Measurements from ENCODE around the gene KCND1.

Gene KCND1

GRCh38 chrX:48974033-48974432 is 2.4 kb upstream of the KCND1 start:
- H3K4me3 ChIP-seq (ENCODE audit: insufficient read depth, low read length, poor library complexity, severe bottlenecking), result no peak overlapping the region
- no peaks in the 10 kb centered on the region for H3K27me3 ChIP-seq (ENCODE audit: low read length)
- H3F3A ChIP-seq (ENCODE audit: insufficient read depth), result no peaks in the 10 kb centered on the region
- no peak overlapping the region for H2AFZ ChIP-seq (ENCODE audit: low read depth, low read length, severe bottlenecking)
- no peaks in the 10 kb centered on the region for H3K36me3 ChIP-seq (ENCODE audit: low read length)
- no peaks in the 10 kb centered on the region for H3K9me2 ChIP-seq (replicated peaks; ENCODE audit: insufficient read depth, low read length)
- H4K20me1 ChIP-seq (ENCODE audit: low read depth, low read length), result no peaks in the 10 kb centered on the region
- H3K4me2 ChIP-seq (ENCODE audit: low read depth, low read length, poor library complexity, severe bottlenecking), result no peak overlapping the region
- TF ChIP-seq CTCF (IDR thresholded peaks at IDR 0.05; ENCODE audit: insufficient read depth, low read length, poor library complexity, severe bottlenecking) (no peak), EZH2phosphoT487 (conservative IDR thresholded peaks at IDR 0.05; ENCODE audit: low read length) (no peak)
- H3K79me2 ChIP-seq (ENCODE audit: insufficient read depth, low read length), result no peaks in the 10 kb centered on the region
- no peaks in the 10 kb centered on the region for H3K9me3 ChIP-seq (ENCODE audit: insufficient read depth, low read length)
- no peak overlapping the region for H3K27ac ChIP-seq (ENCODE audit: low read depth, low read length)
- H3K9ac ChIP-seq (ENCODE audit: low read length), result no peak overlapping the region

GRCh38 chrX:48972220-48973164 is 848 bp upstream of the KCND1 start:
- Histone ChIP-seq H3F3A (ENCODE audit: insufficient read depth) (no peaks in the 10 kb centered on the region), H3K9ac (ENCODE audit: low read length) (no peak overlapping the region)

GRCh38 chrX:48969471-48969870 is 2.2 kb downstream of the KCND1 start:
- H3K36me3 ChIP-seq (ENCODE audit: low read length), result no peaks in the 10 kb centered on the region
- no peaks in the 10 kb centered on the region for H4K20me1 ChIP-seq (ENCODE audit: low read depth, low read length)
- H3K4me3 ChIP-seq (ENCODE audit: insufficient read depth, low read length, poor library complexity, severe bottlenecking), result no peak overlapping the region
- H3K79me2 ChIP-seq (ENCODE audit: insufficient read depth, low read length), result no peaks in the 10 kb centered on the region
- H3F3A ChIP-seq (ENCODE audit: insufficient read depth), result no peaks in the 10 kb centered on the region
- H3K27me3 ChIP-seq (ENCODE audit: low read length), result no peaks in the 10 kb centered on the region
- TF ChIP-seq CTCF (IDR thresholded peaks at IDR 0.05; ENCODE audit: insufficient read depth, low read length, poor library complexity, severe bottlenecking) (no peak), EZH2phosphoT487 (conservative IDR thresholded peaks at IDR 0.05; ENCODE audit: low read length) (no peak)
- no peak overlapping the region for H2AFZ ChIP-seq (ENCODE audit: low read depth, low read length, severe bottlenecking)
- no peak overlapping the region for H3K27ac ChIP-seq (ENCODE audit: low read depth, low read length)
- no peak overlapping the region for H3K9ac ChIP-seq (ENCODE audit: low read length)
- no peaks in the 10 kb centered on the region for H3K9me3 ChIP-seq (ENCODE audit: insufficient read depth, low read length)
- H3K4me2 ChIP-seq (ENCODE audit: low read depth, low read length, poor library complexity, severe bottlenecking), result no peak overlapping the region
- no peaks in the 10 kb centered on the region for H3K9me2 ChIP-seq (replicated peaks; ENCODE audit: insufficient read depth, low read length)

More at GRCh38 chrX:48972220-48973164, 848 bp upstream of the KCND1 start:
- H3K36me3 ChIP-seq (ENCODE audit: low read length), result no peaks in the 10 kb centered on the region
- no peaks in the 10 kb centered on the region for H3K79me2 ChIP-seq (ENCODE audit: insufficient read depth, low read length)
- no peak overlapping the region for H3K4me2 ChIP-seq (ENCODE audit: low read depth, low read length, poor library complexity, severe bottlenecking)
- no peak for TF ChIP-seq EZH2phosphoT487 (conservative IDR thresholded peaks at IDR 0.05; ENCODE audit: low read length)
- peak; percentile 61 for TF ChIP-seq CTCF (IDR thresholded peaks at IDR 0.05; ENCODE audit: insufficient read depth, low read length, poor library complexity, severe bottlenecking)
- no peak overlapping the region for H2AFZ ChIP-seq (ENCODE audit: low read depth, low read length, severe bottlenecking)
- no peaks in the 10 kb centered on the region for H3K9me2 ChIP-seq (replicated peaks; ENCODE audit: insufficient read depth, low read length)
- no peaks in the 10 kb centered on the region for H3K27me3 ChIP-seq (ENCODE audit: low read length)
- H3K4me3 ChIP-seq (ENCODE audit: insufficient read depth, low read length, poor library complexity, severe bottlenecking), result no peak overlapping the region
- H4K20me1 ChIP-seq (ENCODE audit: low read depth, low read length), result no peaks in the 10 kb centered on the region
- no peak overlapping the region for H3K27ac ChIP-seq (ENCODE audit: low read depth, low read length)
- no peaks in the 10 kb centered on the region for H3K9me3 ChIP-seq (ENCODE audit: insufficient read depth, low read length)
